GM19324 (cell line): ENCODE results near the gene TP53TG3E.
"Not testable (repeated sequence)": the region's sequence is repeated elsewhere in the genome, so short reads cannot be mapped to it uniquely, and the experiment has no call there.

Experiments
- ATAC-seq: cut with Tn5 transposase; IDR thresholded peaks from one replicate; pipeline ENCODE4 v1.9.1; 2021; ENCODE audit warnings: mild to moderate bottlenecking, moderate library complexity; ENCODE audit not compliant: unreplicated experiment, low FRiP score

Gene TP53TG3E, protein sequence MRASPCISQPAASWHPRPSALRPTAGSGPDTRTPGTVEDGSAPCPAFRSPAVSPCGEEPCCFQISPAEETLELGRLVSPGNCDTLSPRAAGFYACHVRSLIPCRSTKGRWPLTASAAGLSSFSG

DNA sequence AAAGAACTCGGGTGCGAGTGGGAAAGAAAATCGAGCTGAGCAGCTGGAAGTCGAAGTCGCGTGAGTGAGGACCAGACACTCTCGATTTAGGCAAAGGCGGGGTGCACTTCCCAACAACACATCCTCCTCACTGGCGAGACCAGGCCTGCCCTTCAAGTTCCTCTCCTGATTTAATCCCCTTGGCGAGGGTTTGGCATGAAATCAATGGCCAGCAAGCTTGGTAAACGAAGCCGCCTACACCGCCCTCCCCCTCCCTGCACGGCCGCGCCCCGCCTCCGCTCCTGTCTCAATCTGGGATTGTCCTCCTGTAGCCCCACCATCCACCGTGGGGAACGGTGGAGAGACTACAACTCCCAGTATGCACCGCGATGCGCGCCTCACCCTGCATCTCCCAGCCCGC is at the start of gene TP53TG3E:
Gene TP53TG3E (plus strand): TSS at position 301 of the 400 bp plus-strand sequence. CDS start 68 bp downstream, at position 369.
- not testable (repeated sequence) for ATAC-seq

GRCh38 chr16:33336226-33337012 is 32.3 kb downstream of the TP53TG3E start:
- ATAC-seq: not testable (repeated sequence)

DNA sequence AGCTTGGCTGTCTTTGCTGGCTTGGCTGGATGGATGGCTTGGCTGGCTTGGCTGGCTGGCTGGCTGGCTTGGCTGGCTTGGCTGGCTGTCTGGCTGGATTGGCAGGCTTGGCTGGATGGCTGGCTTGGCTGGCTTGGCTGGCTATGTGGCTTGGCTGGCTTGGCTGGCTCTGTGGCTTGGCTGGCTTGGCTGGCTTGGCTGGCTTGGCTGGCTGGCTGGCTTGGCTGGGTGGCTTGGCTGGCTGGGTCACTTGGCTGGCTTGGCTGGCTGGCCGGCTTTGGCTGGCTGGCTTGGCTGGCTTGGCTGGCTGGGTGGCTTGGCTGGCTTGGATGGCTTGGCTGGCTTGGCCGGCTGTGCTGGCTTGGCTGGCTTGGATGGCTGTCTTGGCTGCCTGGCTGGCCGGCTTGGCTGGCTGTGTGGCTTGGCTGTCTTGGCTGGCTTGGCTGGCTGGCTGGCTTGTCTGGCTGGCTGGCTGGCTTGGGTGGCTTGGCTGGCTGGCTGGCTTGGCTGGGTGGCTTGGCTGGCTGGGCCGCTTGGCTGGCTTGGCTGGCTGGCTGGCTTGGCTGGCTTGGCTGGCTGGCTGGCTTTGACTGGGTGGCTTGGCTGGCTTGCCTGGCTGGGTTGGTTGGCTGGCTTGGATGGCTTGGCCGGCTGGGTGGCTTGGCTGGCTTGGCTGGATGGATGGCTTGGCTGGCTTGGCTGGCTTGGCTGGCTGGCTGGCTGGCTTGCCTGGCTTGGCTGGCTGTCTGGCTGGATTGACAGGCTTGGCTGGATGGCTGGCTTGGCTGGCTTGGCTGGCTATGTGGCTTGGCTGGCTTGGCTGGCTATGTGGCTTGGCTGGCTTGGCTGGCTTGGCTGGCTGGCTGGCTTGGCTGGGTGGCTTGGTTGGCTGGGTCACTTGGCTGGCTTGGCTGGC is 33.8 kb downstream of the TP53TG3E start:
- not testable (repeated sequence) for ATAC-seq

DNA sequence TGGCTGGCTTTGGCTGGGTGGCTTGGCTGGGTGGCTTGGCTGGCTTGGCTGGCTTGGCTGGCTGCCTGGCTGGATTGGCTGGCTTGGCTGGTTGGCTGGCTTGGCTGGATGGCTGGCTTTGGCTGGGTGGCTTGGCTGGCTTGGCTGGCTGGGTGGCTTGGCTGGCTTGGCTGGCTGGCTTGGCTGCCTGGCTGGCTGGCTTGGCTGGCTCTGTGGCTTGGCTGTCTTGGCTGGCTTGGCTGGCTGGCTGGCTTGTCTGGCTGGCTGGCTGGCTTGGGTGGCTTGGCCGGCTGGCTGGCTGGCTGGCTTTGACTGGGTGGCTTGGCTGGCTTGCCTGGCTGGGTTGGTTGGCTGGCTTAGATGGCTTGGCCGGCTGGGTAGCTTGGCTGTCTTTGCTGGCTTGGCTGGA is 34.4 kb downstream of the TP53TG3E start:
- not testable (repeated sequence) for ATAC-seq

GRCh38 chr16:33339093-33340061 is 35.3 kb downstream of the TP53TG3E start:
- ATAC-seq: not testable (repeated sequence)
